MM.1S (cell line): ENCODE measurements around the gene EPB41L2.

Source experiments
- DNase-seq: peaks from one replicate; pipeline ENCODE4 v3.0.0-alpha.2; 2015
- H2AFZ ChIP-seq: fragments of 300-600 bp; sonication (generic); 2 replicates; pipeline ENCODE4 v1.6.0; 2016; ENCODE audit warnings: antibody characterized with exemption, low read length
- H3F3A ChIP-seq: fragments of 300-600 bp; sonication (generic); 2 replicates; pipeline ENCODE4 v1.6.1; 2016; ENCODE audit warnings: mild to moderate bottlenecking, antibody characterized with exemption, low read length, moderate library complexity, mixed read lengths; ENCODE audit not compliant: insufficient read depth
- H3K27ac ChIP-seq: fragments of 300-600 bp; sonication (generic); 2 replicates; pipeline ENCODE4 v1.5.1; 2016; ENCODE audit warnings: mild to moderate bottlenecking, low read length
- H3K27me3 ChIP-seq: fragments of 300-600 bp; sonication (generic); replicated peaks from 2 replicates; pipeline ENCODE4 v1.6.0; 2016; ENCODE audit warnings: low read length; ENCODE audit not compliant: insufficient read depth
- H3K36me3 ChIP-seq: fragments of 300-600 bp; sonication (generic); replicated peaks from 2 replicates; pipeline ENCODE4 v1.6.1; 2016; ENCODE audit warnings: mild to moderate bottlenecking, low read length, mixed read lengths; ENCODE audit not compliant: insufficient read depth
- H3K4me1 ChIP-seq: fragments of 300-600 bp; sonication (generic); 2 replicates; pipeline ENCODE4 v1.6.1; 2016; ENCODE audit warnings: low read length, mixed read lengths
- H3K4me2 ChIP-seq: fragments of 300-600 bp; sonication (generic); 2 replicates; pipeline ENCODE4 v1.6.0; 2016; ENCODE audit warnings: low read depth, low read length
- H3K4me3 ChIP-seq: fragments of 300-600 bp; sonication (generic); 2 replicates; pipeline ENCODE4 v1.5.1; 2016; ENCODE audit warnings: low read length, mixed read lengths
- H3K79me2 ChIP-seq: fragments of 300-600 bp; sonication (generic); 2 replicates; pipeline ENCODE4 v1.6.1; 2016; ENCODE audit warnings: mixed run types, low read length, mixed read lengths
- H3K9ac ChIP-seq: fragments of 300-600 bp; sonication (generic); 2 replicates; pipeline ENCODE4 v1.6.1; 2016; ENCODE audit warnings: low read length, mixed read lengths
- H3K9me2 ChIP-seq: fragments of 300-600 bp; sonication (generic); replicated peaks from 2 replicates; pipeline ENCODE4 v1.6.1; 2016; ENCODE audit warnings: mild to moderate bottlenecking, low read length, mixed read lengths; ENCODE audit not compliant: insufficient read depth
- H3K9me3 ChIP-seq: fragments of 300-600 bp; sonication (generic); replicated peaks from 2 replicates; pipeline ENCODE4 v1.6.1; 2016; ENCODE audit warnings: mild to moderate bottlenecking, low read length, mixed read lengths; ENCODE audit not compliant: insufficient read depth
- H4K20me1 ChIP-seq: fragments of 300-600 bp; sonication (generic); 2 replicates; pipeline ENCODE4 v1.6.1; 2016; ENCODE audit warnings: mild to moderate bottlenecking, low read length, moderate library complexity, mixed read lengths; ENCODE audit not compliant: insufficient read depth
- EZH2 ChIP-seq: fragments of 300-600 bp; sonication (generic); optimal IDR thresholded peaks from 2 replicates; pipeline ENCODE3; 2017; ENCODE audit warnings: low read depth, mild to moderate bottlenecking, antibody characterized with exemption, low read length, mixed read lengths
- EZH2phosphoT487 ChIP-seq: fragments of 300-600 bp; sonication (generic); IDR thresholded peaks from 2 replicates; pipeline ENCODE4 v1.6.1; 2018; ENCODE audit warnings: antibody characterized with exemption, low read length
- TF ChIP-seq, protein P1 (sequence below): fragments of 300-600 bp; sonication (generic); IDR thresholded peaks from 2 replicates; pipeline ENCODE4 v1.5.1; 2016; ENCODE audit warnings: antibody characterized with exemption, low read length, mixed read lengths

EPB41L2 gene

DNA sequence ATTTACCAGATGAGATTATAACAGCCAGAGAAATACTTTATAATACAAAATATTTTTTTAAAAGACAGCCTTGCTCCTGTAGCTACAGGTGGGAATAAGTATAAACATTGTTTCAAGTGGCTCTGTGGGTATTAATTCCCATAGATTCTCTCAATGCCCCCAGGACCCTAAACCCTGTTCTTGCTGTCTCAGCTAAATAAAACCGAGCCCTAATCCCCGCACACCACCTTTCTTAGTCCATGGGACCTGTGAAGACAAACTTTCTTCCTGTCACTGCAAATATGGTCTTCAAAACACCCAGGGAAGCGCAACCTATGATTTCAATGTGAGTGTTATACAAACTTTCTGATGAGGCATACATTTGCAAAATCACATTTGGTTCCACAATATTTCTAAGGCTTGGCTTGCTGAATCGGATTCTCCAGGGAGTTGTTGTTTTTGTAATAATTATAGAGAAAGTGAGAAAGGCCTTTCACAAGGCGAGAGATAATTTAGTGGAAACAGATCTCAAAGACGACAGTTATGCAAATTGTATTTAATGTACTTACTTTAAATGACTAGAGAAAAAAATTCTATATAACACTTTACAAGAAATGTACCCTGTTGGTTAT, 224.7 kb downstream of the EPB41L2 start:
- no peaks in the 10 kb centered on the region for H3F3A ChIP-seq
- H3K27me3 ChIP-seq, result no peaks in the 10 kb centered on the region
- H3K36me3 ChIP-seq, result no peaks in the 10 kb centered on the region
- TF ChIP-seq, protein P1, sequence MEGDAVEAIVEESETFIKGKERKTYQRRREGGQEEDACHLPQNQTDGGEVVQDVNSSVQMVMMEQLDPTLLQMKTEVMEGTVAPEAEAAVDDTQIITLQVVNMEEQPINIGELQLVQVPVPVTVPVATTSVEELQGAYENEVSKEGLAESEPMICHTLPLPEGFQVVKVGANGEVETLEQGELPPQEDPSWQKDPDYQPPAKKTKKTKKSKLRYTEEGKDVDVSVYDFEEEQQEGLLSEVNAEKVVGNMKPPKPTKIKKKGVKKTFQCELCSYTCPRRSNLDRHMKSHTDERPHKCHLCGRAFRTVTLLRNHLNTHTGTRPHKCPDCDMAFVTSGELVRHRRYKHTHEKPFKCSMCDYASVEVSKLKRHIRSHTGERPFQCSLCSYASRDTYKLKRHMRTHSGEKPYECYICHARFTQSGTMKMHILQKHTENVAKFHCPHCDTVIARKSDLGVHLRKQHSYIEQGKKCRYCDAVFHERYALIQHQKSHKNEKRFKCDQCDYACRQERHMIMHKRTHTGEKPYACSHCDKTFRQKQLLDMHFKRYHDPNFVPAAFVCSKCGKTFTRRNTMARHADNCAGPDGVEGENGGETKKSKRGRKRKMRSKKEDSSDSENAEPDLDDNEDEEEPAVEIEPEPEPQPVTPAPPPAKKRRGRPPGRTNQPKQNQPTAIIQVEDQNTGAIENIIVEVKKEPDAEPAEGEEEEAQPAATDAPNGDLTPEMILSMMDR, result no peak
- TF ChIP-seq EZH2 (no peak), EZH2phosphoT487 (no peak)
- no peak for DNase-seq
- H3K4me3 ChIP-seq, result no peak overlapping the region
- H2AFZ ChIP-seq, result no peak overlapping the region
- no peaks in the 10 kb centered on the region for H3K9me3 ChIP-seq
- H3K4me1 ChIP-seq, result peaks cover 5% of the 10 kb centered on the region; the same call in 1 of the 2 replicates
- no peaks in the 10 kb centered on the region for H3K79me2 ChIP-seq
- no peaks in the 10 kb centered on the region for H3K9me2 ChIP-seq
- no peak overlapping the region for H3K4me2 ChIP-seq
- no peak overlapping the region for H3K27ac ChIP-seq
- no peak overlapping the region for H3K9ac ChIP-seq
- no peaks in the 10 kb centered on the region for H4K20me1 ChIP-seq

DNA sequence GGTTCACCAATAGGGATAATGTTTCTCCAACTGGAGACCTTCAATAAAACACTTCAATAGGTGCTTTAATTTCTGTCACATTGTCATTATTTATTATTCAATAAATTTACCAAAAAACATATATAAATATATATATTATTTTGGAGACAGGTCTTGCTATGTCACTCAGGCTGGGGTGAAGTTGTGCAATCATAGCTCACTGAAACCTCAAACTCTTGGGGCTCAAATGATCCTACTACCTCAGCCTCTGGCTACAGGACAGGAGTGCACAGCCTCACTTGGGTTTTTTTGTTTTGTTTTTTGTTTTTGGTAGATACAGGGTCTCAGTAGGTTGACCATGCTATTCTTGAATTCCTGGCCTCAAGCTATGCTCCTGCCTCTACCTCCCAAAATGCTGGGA, 226.0 kb downstream of the EPB41L2 start:
- H3K4me1 ChIP-seq, result peaks cover 5% of the 10 kb centered on the region; the same call in 1 of the 2 replicates
- H4K20me1 ChIP-seq, result no peaks in the 10 kb centered on the region
- H3K36me3 ChIP-seq, result no peaks in the 10 kb centered on the region

DNA sequence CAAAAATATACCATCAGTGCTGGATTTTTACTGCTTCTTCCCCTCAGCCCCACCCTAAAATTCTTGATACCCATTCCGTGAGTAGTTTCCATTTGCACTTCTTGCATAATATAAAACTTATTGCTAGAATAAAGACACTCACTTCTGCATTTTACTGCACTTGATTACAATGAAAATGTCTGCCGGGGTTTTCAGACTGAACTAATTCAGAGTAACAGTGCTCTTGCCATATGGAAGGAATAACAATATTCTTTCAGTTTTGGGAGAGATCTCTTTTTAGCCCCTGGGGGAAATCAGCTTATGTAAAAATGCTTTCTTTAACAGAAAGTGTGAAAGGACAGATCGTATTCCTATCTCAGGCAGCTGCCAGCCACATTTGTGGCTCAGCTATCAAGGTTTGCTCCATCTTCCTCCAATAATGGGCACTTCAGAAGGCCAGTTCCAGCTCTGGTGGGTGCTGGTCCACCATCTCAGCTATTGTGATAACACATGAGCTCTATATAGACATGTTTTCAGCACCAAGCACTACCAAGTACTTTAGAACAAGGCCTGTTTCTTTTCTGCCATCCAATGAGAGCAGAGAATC, 226.9 kb downstream of the EPB41L2 start:
- Histone ChIP-seq H3K9me3 (no peaks in the 10 kb centered on the region), H3F3A (no peaks in the 10 kb centered on the region)

More for the DNA sequence above, 226.0 kb downstream of the EPB41L2 start:
- Histone ChIP-seq H3K79me2 (no peaks in the 10 kb centered on the region), H3K4me3 (no peak overlapping the region), H3K9ac (no peak overlapping the region), H3K27me3 (no peaks in the 10 kb centered on the region), H3K27ac (no peak overlapping the region), H3K4me2 (no peak overlapping the region), H3K9me2 (no peaks in the 10 kb centered on the region), H2AFZ (no peak overlapping the region), H3F3A (no peaks in the 10 kb centered on the region), H3K9me3 (no peaks in the 10 kb centered on the region)
- DNase-seq, result no peak
- TF ChIP-seq EZH2phosphoT487 (no peak), EZH2 (no peak)
- TF ChIP-seq, protein P1, result no peak

More for the DNA sequence above, 226.9 kb downstream of the EPB41L2 start:
- DNase-seq, result no peak
- no peak overlapping the region for H3K4me3 ChIP-seq
- no peaks in the 10 kb centered on the region for H4K20me1 ChIP-seq
- H3K79me2 ChIP-seq, result no peaks in the 10 kb centered on the region
- H3K27ac ChIP-seq, result no peak overlapping the region
- H3K36me3 ChIP-seq, result no peaks in the 10 kb centered on the region
- H3K9ac ChIP-seq, result no peak overlapping the region
- H3K4me1 ChIP-seq, result peaks cover 5% of the 10 kb centered on the region; the same call in 1 of the 2 replicates
- H3K4me2 ChIP-seq, result no peak overlapping the region
- no peak for TF ChIP-seq EZH2
- TF ChIP-seq, protein P1, result no peak
- no peak for TF ChIP-seq EZH2phosphoT487
- no peaks in the 10 kb centered on the region for H3K9me2 ChIP-seq
- H3K27me3 ChIP-seq, result no peaks in the 10 kb centered on the region
- no peak overlapping the region for H2AFZ ChIP-seq
